HG03196 (cell line): ENCODE measurements around the gene YKT6.
"Not testable (repeated sequence)": the region's sequence is repeated elsewhere in the genome, so short reads cannot be mapped to it uniquely, and the experiment has no call there.

Source experiments
- ATAC-seq: cut with Tn5 transposase; IDR thresholded peaks from one replicate; pipeline ENCODE4 v1.9.1; 2021; ENCODE audit not compliant: unreplicated experiment

Gene YKT6

DNA sequence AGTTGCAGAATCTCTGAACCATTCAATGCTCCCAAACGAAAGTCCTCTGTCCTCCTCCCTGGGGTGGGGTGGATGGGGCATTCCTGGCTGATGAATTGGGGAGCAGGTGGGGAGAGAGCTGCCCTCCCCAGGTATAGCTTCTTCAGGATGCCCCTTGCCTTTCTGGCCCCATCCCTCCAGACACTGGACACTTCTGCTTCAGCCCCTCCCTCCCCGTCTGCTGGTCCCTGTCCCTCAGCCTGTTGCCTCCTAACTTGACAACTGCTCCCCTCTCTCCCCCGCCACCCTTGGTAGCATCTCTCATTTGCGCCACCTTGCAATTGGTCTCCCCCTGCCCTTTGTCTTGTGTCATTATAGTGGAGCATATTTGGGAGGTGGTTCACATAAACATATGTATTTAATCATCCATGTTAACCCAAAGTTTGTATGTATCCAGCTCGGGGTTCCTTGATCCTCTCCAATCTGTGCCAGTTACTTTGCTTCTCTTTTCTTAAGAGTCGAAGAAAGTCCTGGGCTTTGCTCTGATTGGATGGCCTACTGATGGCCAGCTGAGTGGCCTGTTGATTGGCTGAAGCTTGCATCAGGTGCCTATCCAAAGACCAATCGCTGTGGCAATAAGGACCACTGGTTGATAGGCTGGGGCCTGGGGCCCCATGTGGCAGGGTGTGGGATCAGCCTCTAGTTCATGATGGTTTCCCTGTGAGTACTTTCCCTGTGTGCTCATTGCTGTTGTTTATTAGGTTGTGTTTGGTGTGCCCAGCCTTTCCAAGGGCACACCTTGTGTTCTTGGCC lies 7.6 kb upstream of the YKT6 start:
- no peak for ATAC-seq

DNA sequence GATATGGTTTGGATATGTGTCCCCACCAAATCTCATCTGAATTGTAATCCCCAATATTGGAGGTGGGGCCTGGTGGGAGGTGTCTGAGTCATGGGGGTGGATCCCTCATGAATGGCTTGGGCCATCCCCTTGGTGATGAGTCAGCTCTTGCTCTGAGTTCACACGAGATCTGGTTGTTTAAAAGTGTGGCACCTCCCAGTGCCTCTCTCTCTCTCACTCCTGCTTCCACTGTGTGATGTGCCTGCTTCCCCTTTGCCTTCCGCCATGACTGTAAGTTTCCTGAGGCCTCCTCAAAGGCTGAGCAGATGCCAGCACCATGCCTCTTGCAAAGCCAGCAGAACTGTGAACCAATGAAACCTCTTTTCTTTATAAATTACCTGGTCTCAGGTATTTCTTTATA lies 6.7 kb upstream of the YKT6 start:
- no peak for ATAC-seq

DNA sequence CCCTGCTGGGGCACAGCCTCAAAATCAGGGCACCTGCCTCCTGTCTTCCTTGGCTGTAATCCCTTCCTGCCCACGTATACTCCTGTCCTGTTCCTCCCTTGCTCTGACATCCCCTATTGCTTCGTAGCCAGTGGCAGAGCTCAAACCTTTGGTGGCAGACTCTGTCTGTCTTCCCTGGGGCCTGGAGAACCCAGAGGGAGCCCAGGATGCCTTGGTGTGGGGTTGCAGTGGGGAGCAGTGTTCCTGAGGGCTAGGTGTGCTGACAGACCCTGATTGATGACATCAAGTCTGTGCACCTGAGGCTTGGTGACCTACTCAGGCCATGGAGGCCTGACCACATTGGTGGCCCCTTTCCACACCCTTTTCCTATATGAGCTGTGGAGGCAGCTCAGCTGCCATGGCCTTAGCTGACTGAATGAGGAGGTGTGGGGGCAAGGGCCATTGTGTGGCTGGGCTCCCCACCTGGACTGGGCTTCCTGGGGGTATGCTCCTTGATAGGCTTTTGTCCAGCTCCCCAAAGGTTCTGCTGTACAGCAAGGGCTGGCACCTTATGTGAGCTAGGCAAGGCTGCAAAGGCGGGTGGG lies 6.1 kb upstream of the YKT6 start:
- no peak for ATAC-seq

DNA sequence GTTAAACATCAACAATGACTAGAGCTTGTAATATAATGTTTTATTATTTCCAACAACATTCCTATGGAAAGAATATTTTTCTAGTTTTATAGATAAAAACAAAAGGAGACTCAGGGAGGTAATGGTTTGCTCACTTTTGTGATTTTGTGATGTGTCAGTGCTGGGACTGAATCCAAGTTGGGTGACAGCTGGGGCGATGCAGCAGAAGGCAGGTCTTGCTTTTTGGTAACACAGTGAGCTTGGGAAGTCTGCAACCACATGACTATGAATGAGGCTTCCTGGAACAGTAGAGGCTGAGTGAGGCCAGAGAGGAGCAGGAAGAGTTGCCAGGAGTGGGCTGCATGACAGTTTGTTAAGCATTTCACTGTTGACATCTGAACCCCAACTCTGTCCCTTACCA lies 4.9 kb upstream of the YKT6 start:
- no peak for ATAC-seq

DNA sequence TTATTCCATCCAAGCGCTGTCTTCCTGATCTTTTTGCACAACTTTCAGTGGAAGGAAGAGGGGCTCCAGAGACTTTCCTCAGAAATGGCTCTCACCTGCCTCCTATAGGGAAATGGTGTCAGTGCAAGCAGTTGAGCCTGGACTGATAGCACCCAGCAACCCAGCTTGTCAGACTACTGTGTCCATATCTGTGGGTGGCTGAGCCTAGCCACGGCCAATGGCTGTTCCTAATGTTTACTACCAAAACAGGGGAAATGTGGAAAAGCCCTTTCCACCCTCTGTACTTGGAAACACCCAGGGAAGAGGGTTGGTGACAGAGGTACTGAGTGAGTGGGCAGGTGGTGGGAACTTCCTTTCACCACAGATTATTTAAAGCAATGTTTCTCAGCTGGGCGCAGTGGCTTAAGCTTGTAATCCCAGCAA lies 4.3 kb upstream of the YKT6 start:
- ATAC-seq = no peak

DNA sequence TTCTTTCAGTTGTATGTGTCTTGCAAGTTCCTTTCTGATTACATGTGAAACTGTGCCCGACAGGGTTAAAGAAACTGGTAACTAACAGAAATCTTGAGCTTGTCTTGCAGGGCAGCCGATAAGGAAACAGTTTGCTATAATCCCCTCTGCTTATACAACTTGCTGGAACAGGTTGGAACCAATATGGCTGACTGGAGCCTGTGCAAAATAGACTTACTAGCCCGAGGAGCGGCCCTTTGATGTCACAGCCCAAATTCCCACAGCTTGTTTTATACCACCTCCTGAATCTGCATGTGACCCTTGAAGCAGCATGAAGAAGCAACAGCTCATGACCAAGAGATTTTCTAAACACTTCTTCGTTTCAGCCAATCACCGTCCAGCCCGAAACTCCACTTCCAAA lies 3.3 kb upstream of the YKT6 start:
- ATAC-seq = no peak

DNA sequence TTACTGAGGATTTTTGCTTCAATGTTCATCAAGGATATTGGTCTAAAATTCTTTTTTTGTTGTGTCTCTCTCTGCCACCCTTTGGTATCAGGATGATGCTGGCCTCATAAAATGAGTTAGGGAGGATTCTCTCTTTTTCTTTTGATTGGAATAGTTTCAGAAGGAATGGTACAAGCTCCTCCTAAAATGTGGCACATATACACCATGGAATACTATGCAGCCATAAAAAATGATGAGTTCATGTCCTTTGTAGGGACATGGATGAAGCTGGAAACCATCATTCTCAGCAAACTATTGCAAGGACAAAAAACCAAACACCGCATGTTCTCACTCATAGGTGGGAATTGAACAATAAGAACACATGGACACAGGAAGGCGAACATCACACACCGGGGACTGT lies 615 bp upstream of the YKT6 start:
- ATAC-seq = not testable (repeated sequence)

DNA sequence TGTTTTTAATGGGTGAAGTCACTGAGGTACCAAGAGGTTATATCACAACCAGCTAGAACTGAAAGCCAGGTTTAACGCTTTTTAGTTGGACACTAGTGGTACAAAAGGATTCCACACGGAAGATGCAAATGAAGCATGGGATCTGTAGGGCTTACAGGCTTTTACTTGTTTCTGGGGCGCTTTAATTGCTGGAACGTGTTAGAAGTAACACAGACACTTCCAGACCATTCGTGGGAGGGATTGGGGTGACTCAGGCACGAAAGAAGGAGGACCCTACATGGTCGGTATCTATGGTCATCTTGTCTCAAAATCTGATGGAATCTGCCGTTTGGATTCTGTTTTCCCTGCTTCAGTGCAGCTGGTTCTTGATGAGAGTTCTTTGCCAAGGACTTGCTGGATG lies 1.0 kb downstream of the YKT6 start:
- no peak for ATAC-seq

DNA sequence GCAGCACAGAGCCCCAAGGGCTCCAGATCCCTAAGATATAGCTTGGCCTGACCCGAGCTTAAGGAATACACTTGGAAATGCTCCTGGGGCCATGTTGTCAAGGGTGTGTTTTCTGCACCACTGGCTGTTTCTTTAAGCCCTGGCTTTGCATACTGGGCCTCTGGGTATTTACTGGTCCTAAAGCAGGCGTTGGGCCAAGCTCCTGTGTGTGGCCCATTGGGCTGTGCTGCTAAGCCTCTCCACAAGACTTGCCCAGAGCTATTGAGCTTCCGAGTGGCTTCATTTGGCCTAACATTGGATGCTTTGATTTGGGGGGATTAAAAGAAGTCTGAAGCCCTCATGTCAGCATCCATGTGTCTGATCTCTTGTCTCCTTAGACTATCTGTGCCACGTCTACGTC lies 5.2 kb downstream of the YKT6 start:
- no peak for ATAC-seq

DNA sequence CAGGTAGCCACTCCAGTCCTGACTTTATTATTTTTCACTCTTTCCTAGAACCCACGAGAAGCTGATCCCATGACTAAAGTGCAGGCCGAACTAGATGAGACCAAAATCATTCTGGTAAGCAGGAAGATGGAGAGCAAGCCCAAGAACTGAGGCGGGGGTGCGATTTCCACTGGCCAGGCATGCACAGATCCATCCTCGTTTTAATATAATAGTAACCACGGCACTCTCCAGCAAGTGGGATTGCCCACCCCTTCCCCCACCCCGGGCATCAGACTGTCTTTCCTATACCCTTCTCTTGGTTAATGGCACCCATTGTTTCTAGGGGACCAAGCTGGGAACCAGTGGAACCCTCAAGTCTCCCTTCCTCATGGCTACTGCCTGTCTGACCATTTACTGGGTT lies 7.3 kb downstream of the YKT6 start:
- no peak for ATAC-seq

DNA sequence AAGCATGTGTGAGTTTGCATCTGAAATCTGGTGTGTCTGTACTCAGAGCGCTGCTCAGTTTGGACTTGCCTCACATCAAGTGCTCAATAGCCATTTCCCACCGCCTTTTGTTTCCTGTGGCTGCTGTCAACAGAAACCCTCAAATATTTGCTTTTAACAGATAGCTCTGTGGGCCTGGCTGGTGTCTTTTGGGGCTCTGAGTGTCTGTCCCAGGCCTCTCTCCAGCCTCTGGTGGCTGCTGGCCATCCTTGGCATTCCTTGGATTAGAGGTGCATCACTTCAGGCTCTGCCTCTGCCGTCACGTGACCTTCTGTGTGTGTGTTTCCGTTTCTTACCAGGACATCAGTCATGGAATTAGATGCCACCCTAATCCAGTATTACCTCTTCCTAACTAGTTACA lies 9.3 kb downstream of the YKT6 start:
- no peak for ATAC-seq

DNA sequence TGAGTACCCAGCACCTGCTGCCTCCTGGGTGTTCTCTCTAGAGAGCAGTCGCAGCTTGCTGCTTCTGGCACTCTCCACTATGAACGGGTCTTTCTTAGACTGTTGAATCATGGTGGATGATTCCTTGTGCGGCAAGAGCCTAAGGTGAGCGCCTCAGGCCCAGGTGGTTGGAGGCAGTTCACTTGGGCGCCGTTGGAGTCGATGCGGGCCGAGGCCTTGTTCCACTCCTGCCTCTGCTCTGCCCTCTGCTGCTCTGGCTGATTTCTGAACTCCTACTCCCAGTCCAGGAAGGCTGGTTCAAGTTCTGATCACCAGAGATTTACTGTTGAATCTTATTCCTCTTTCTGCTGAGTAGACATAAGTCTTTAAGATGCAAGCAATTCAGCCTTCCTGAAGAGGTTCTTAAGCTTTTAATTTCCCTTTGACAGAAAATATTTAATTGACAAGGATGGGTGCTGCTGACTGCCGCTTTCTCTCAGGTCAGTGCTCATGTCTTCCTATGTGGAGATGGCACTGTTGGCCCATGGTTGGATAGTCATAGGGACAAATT lies 10.4 kb downstream of the YKT6 start:
- ATAC-seq = no peak

DNA sequence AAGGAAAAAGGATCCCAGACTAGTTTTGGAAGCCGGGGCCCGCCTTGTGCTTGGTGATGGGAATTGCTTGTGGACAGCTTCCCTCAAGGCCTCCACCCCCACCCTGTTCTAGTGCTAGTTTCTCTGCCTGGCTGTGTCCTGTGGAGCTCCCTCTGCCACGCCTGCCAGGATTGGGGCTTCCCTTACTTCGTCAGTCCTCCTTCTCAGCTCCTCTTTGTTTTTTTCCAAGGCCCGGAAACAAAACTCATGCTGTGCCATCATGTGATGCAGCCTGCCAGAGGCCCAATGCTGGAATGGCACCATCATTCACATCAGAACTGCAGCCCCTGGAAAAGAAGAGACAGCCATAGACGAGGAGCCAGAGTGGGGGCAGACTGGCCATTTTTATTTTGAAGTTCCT lies 11.2 kb downstream of the YKT6 start:
- ATAC-seq = no peak

DNA sequence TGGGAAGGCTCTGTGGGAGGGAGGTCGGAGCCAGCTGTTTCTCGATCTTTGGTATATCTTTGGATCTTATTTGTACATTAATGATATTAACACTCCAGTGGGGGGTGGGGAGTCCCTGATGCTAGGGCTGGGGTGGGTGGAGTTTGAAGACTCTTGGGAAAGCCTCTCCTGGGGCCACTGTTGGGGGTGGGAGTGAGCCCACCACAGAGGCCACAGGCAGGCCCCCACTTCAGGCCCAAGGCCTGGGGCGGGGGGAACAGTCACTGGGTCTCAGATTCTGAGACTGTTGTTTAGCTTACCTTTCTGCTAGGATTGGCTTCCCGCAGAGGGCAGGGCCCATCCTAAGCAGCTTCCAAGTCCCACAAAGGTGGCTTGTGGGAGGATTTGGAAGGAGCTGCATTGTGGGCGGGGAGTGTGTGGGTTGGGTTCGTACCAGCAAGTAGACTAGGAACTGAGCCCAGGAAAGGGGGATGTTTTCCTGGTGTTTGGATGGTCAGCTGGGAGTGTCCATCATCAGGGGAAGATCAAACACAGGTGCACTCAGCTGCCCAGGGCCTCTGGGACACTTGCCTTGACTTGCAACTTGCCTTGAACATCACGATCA lies 11.9 kb downstream of the YKT6 start:
- ATAC-seq = no peak

DNA sequence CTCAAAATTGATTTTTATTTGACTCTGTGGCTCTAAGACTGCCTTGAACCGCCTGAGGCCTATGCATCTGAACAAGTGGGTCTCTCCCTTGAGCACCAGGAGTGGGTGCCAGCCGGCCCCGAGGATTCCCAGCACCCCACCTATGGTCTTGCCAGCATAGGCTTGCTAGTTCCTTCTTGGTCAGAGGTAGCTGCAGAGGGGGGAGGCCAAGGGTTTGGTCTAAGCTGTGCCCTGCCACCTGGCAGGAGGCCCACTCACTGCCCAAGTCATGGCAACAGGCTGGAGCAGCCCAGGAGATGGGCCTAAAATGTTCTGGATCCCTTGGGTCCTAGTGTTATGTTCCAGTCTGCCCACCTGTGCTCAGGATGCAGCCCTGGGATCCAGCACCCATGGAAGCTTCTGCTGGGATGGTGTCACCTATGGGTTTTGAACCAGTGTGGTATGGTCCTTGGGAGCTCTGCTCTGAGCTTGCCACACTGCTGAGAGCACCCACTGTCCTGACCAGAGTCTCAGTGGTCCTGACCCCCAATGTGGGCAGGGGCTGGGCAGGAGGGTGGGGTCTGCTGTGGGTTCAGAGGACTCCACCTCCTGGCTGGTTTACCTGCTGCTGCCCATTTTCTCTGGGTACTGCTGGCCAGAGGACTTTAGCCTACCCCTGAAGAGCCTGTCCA lies 12.6 kb downstream of the YKT6 start:
- ATAC-seq = no peak

DNA sequence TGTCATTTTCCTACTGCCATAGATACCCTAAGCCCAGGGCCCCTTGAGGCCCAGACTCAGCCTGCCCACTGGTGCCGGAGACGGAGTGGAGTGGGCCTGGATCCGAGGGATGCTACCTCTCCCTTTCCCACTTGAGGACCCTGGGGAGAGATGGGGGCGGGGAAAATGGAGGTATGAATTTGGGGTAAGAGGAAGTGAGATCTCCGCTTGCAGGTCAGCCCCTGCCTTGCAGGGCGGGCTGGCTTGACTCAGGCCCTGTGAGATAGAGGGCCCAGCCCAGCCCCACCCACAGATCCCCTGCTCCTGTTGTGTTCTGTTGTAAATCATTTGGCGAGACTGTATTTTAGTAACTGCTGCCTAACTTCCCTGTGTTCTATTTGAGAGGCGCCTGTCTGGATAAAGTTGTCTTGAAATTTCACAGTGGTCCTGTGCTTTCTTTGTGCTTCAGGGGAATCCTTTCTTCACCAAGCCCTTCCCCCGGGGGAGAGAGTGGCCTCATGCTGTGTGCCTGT lies 13.2 kb downstream of the YKT6 start:
- ATAC-seq = no peak

DNA sequence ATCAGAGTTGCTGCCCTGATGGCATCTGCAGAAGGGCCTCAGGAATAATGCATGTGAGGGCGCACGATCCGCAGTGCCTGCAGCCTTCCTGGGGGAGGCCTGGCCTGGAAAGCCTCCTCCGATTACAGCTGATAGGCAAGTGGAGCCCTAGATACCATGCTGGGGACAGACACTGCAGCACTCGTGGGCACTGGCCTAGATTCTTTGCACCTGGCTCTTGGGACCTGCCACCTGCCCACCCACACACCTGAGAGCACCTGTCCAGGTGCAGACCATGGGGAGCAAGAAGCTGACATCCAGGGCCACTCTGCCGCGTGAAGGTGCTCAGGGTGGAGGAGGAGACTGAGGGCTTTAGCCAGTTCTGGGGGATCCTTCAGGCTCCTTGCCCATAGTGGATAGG lies 14.8 kb downstream of the YKT6 start:
- no peak for ATAC-seq

DNA sequence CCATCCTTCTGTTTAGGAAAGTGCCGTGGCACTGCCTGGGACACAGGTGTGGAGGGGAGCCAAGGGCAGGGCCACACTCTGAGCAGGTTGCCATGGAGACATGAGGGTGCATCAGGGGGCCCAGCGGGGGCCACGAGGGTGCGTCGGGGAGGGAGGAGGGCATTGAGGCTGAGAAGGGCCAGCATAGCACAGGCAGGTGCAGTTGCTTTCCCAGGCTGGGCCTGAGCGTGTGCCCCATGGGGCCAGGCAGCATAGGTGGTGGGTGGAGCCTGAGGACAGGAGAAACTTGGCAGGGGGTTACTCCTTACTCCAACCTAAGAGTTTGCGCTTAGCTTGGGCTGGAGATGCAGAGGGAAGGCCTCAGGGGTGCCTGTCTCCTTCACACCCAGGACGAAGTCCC lies 15.2 kb downstream of the YKT6 start:
- no peak for ATAC-seq

DNA sequence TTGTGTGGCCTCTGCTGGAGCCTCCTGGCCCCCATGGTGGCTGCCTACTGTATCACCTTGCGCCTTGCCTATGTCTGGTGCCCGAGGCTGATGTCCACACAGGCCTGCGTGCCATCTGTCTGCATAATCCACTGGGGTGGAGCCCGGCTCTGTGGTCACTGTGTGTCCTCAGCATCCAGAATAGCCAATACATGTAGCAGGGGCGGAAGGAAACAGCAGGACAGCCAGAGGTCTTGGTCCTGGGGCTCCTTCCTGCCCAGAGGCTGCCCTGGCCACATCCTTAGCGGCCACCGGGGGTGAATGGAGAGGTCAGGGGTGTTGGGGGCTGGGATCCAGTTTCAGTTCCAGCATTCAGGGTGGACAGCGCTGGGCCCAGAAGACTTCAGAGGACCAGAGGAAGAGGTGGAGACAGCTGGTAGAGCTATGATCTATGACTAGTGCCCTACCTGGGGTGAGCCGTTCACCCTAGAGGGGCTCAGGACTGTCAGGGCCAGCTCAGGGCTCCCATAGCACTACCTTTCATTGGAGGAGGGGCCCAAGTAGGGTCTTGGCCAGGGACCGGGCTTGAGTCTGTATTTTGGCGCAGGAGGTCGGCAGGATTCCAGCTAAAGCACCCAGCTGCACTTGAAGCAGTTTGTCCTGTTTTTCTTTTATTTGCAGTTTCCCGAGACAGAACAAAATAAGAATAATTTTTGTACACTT lies 15.9 kb downstream of the YKT6 start:
- no peak for ATAC-seq

DNA sequence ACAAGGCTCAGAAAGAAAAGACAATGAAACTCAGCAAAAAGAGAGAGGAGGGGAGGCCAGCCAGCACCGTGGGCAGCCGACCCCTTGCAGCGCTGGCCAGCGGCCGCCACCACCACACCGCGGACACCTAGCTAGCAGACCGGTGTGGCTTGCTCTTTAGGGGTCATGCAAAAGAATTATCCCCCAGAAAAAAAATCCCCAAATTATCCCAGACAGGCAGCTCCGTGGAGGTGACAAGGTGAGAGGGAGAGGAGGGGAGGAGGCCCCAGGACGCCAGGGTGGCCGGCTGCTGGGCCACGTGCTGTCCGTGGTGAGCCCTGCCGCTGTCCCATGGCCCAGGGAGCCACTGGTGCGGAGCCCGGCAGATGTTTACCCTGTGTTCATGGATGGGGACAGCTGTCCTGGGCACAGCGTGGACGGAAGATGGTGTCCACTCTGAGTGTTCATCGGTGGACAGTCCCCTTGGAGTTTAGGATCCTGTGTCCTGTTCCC lies 16.5 kb downstream of the YKT6 start:
- ATAC-seq = no peak
